HL-60 (cell line): Measurements from ENCODE around the gene SLC25A26.

Experiments used
- DNase-seq, 2 experiments: peaks; one replicate each; pipeline ENCODE4 v3.0.0-alpha.2; 2010 to 2020; ENCODE audit warnings: low read depth in 1 of 2, low spot score in 1 of 2
- H3K27ac ChIP-seq: fragments of 250-450 bp; sonication (Bioruptor Pico); replicated peaks from 2 replicates; pipeline ENCODE4 v1.5.1; 2020; ENCODE audit warnings: mild to moderate bottlenecking, moderate library complexity
- H3K27me3 ChIP-seq: fragments of 250-450 bp; sonication (Bioruptor Pico); 2 replicates; pipeline ENCODE4 v1.5.1; 2021; ENCODE audit warnings: mild to moderate bottlenecking, moderate library complexity; ENCODE audit not compliant: insufficient read depth, poor library complexity, severe bottlenecking
- H3K4me3 ChIP-seq: replicated peaks from 2 replicates; pipeline ENCODE4 v1.5.1; 2011; ENCODE audit warnings: mild to moderate bottlenecking, control low read depth, low read length; ENCODE audit not compliant: insufficient read depth
- GABPA ChIP-seq: IDR thresholded peaks from 2 replicates; pipeline ENCODE4 v1.6.1; 2012; ENCODE audit warnings: low read depth
- POLR2AphosphoS5 ChIP-seq: IDR thresholded peaks from 2 replicates; pipeline ENCODE4 v1.6.1; 2012; ENCODE audit warnings: low read depth
- SPI1 ChIP-seq: IDR thresholded peaks from 2 replicates; pipeline ENCODE4 v1.6.1; 2012; ENCODE audit warnings: low read depth, mild to moderate bottlenecking, borderline replicate concordance
- TF ChIP-seq, protein P1 (sequence below): IDR thresholded peaks from one replicate; pipeline ENCODE4 v1.5.1; 2011; ENCODE audit warnings: low read length, control low read depth, inconsistent platforms; ENCODE audit not compliant: insufficient read depth
- TF ChIP-seq, protein P2 (sequence below): IDR thresholded peaks from 2 replicates; pipeline ENCODE4 v1.6.1; 2012; ENCODE audit warnings: low read depth; ENCODE audit not compliant: insufficient replicate concordance

The SLC25A26 gene

GRCh38 chr3:66269411-66269810, 48.6 kb downstream of the SLC25A26 start:
- no peak for DNase-seq
- Histone ChIP-seq H3K4me3 (no peak overlapping the region), H3K27ac (no peak overlapping the region), H3K27me3 (no peaks in the 10 kb centered on the region)
- TF ChIP-seq GABPA (no peak), POLR2AphosphoS5 (no peak), SPI1 (no peak)
- TF ChIP-seq, protein P1, sequence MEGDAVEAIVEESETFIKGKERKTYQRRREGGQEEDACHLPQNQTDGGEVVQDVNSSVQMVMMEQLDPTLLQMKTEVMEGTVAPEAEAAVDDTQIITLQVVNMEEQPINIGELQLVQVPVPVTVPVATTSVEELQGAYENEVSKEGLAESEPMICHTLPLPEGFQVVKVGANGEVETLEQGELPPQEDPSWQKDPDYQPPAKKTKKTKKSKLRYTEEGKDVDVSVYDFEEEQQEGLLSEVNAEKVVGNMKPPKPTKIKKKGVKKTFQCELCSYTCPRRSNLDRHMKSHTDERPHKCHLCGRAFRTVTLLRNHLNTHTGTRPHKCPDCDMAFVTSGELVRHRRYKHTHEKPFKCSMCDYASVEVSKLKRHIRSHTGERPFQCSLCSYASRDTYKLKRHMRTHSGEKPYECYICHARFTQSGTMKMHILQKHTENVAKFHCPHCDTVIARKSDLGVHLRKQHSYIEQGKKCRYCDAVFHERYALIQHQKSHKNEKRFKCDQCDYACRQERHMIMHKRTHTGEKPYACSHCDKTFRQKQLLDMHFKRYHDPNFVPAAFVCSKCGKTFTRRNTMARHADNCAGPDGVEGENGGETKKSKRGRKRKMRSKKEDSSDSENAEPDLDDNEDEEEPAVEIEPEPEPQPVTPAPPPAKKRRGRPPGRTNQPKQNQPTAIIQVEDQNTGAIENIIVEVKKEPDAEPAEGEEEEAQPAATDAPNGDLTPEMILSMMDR = no peak
- TF ChIP-seq, protein P2, sequence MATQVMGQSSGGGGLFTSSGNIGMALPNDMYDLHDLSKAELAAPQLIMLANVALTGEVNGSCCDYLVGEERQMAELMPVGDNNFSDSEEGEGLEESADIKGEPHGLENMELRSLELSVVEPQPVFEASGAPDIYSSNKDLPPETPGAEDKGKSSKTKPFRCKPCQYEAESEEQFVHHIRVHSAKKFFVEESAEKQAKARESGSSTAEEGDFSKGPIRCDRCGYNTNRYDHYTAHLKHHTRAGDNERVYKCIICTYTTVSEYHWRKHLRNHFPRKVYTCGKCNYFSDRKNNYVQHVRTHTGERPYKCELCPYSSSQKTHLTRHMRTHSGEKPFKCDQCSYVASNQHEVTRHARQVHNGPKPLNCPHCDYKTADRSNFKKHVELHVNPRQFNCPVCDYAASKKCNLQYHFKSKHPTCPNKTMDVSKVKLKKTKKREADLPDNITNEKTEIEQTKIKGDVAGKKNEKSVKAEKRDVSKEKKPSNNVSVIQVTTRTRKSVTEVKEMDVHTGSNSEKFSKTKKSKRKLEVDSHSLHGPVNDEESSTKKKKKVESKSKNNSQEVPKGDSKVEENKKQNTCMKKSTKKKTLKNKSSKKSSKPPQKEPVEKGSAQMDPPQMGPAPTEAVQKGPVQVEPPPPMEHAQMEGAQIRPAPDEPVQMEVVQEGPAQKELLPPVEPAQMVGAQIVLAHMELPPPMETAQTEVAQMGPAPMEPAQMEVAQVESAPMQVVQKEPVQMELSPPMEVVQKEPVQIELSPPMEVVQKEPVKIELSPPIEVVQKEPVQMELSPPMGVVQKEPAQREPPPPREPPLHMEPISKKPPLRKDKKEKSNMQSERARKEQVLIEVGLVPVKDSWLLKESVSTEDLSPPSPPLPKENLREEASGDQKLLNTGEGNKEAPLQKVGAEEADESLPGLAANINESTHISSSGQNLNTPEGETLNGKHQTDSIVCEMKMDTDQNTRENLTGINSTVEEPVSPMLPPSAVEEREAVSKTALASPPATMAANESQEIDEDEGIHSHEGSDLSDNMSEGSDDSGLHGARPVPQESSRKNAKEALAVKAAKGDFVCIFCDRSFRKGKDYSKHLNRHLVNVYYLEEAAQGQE = no peak

DNA sequence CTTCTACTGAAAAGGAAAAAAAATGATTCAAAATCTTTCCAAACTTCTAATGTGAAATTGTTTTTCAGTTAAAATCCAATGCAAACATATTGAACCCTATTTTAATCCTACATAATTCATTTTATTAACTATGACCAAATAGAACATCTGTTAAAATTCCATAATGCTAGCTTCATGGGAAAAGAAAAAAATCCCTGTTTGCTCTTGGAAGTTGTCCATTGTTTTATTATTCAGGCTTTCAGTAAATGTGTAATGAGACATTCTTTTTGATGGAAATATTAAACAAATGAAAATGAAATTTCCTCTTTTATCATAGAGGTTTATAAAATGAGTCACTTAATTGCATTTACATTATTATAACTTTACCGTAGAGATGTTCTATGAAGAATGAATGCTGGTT, 49.5 kb downstream of the SLC25A26 start:
- no peaks in the 10 kb centered on the region for H3K27me3 ChIP-seq
- TF ChIP-seq SPI1 = no peak
- TF ChIP-seq GABPA = no peak
- TF ChIP-seq, protein P2 = no peak
- TF ChIP-seq POLR2AphosphoS5 = no peak
- TF ChIP-seq, protein P1 = no peak
- DNase-seq = no peak
- no peak overlapping the region for H3K4me3 ChIP-seq
- H3K27ac ChIP-seq = no peak overlapping the region

DNA sequence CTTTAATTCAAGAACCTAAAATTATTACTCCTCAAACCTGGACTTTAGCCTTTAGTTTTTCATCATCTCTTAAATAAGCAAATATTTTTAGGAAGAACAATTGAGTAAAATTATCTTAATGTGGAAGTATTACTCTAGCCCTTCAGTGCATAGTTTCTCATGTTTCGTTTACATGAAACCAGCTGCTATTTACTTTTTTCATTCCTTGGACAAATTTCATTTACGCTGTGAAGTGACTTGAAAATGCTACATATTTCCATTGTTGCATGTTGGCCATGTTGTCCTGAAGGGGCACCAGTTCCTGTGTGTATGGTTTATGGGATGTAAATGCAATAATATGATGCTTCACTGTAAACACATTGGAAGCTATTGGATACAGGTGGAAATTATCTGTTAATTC, 49.9 kb downstream of the SLC25A26 start:
- no peaks in the 10 kb centered on the region for H3K27me3 ChIP-seq
- H3K4me3 ChIP-seq = no peak overlapping the region
- no peak overlapping the region for H3K27ac ChIP-seq
- no peak for DNase-seq
- TF ChIP-seq, protein P1 = no peak
- TF ChIP-seq POLR2AphosphoS5 (no peak), GABPA (no peak), SPI1 (no peak)
- TF ChIP-seq, protein P2 = no peak
